ENCODE data around the gene RAVER1.

RAVER1 gene

GRCh38 chr19:10333758-10334587, 644 bp upstream of the RAVER1 start:
- no peaks in the 10 kb centered on the region for H3K9me3 Mint-ChIP-seq

DNA sequence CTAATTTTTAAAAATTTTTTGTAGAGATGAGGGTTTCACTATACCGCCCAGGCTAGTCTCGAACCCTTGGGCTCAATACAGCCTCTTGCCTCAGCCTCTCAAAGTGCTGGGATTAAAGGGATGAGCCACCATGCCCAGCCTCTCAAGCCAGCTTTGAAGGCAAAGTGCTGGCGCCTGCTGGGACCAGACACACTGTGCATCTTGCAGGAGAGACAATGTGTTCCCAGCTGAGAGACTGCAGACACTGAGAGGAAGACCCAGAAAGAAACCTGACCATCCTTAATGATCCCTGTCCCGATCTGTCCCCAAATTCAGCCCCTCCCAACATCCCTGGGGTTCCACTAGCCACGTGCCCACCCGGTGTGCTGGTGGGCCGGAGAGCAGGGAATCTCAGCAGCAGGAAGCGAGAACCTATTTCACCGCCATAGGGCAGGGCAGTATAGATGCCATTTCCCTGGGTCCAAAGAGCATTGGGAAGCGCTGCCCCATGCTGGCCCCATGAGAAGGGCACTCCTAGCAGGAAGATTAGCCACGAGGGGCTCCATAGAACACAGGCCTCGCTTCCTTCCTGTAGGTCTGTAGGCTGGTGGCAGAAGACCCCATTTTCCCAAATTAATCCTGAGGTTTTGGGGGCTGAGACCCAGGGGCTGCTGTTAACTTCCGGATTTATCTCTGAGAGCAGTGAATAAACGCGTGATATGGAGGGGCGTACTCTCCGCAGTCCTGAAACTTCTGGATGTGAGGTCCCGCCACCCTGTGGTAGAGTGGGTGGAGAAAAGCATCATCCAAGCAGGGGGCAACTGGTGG, 968 bp downstream of the RAVER1 start:
- Mint-ChIP-seq H3K36me3 (ENCODE audit: low read depth) (peaks cover 88% of the 10 kb centered on the region), H3K27ac (peak overlapping the region; percentile 99), H3K9me3 (no peaks in the 10 kb centered on the region), H3K27me3 (no peaks in the 10 kb centered on the region), H3K4me3 (peak overlapping the region; percentile 99), H3K4me1 (ENCODE audit: low read depth) (peaks cover 36% of the 10 kb centered on the region)
- DNase-seq, result no peak

More at GRCh38 chr19:10333758-10334587, 644 bp upstream of the RAVER1 start:
- Mint-ChIP-seq H3K36me3 (ENCODE audit: low read depth) (peaks cover 80% of the 10 kb centered on the region), H3K27ac (peak overlapping the region; percentile 99), H3K4me1 (ENCODE audit: low read depth) (peaks cover 45% of the 10 kb centered on the region), H3K4me3 (peak overlapping the region; percentile 99), H3K27me3 (no peaks in the 10 kb centered on the region)
- DNase-seq, result no peak

DNA sequence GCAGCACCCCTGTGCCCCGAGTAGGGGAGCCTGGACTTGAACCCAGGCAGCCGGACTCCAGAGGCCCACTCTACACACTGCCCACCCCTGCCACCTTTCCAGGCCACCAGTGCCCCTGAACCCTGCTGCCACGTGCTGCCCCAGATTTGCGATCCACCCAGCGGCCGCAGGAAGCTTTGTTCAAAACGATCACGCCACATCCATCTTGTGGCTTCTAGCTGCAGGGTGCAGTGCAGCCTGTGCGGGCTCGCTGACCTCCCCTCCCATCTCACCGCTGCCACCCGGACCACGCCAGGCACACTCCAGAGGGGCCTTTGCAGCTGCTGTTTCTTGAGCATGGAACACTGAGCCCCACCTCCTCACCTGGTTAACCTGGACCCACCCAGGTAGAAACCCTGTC, 3.8 kb downstream of the RAVER1 start:
- Mint-ChIP-seq H3K36me3 (ENCODE audit: low read depth) (peaks cover 92% of the 10 kb centered on the region), H3K9me3 (no peaks in the 10 kb centered on the region), H3K27me3 (no peaks in the 10 kb centered on the region), H3K27ac (peak overlapping the region; percentile 41), H3K4me1 (ENCODE audit: low read depth) (peaks cover 29% of the 10 kb centered on the region), H3K4me3 (no peak overlapping the region)
- DNase-seq, result no peak

DNA sequence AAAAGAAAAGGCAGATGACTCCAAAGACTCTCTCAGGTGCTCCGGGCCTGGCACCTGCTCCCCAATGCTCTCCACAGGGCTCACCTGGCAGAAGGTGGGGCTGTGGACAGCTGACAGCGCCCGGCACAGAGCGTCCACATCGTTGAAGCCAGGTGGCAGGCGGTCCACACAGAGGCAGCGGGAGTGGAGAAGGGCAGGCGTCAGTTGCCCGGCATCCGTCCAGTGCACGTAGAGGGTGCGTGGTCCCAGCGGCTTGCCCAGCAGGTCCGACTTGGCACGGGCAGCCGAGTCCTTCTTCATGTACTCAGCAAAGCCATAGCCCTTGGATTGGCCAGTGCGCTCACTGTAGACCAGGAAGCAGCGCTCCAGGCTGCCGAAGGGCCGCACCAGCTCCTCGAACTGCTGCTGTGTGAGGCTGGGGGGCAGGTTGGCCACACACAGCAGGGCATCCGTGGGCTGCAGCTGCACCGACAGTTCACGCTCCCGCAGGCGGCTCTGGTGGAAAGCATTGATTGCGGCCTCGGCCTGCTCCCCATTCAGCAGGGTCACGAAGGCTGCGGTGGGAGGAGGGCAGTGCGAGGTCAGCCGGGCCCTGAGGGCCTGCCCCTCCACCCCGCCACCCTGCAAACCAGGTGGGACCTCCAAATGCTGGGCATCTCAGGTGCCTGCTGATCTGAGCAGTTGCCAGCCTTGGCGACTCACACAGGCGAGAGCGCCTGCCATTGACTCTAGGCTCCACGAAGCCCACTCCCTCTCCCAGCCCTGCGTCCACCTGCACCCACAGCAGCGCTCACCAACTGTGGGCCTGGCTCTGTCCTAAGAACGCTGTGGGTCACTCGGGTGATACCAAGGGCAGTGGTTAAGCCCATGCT, 4.5 kb downstream of the RAVER1 start:
- Mint-ChIP-seq H3K4me1 (ENCODE audit: low read depth) (peaks cover 22% of the 10 kb centered on the region), H3K27ac (no peak overlapping the region), H3K9me3 (no peaks in the 10 kb centered on the region), H3K36me3 (ENCODE audit: low read depth) (peaks cover 92% of the 10 kb centered on the region), H3K4me3 (no peak overlapping the region), H3K27me3 (no peaks in the 10 kb centered on the region)
- DNase-seq, result no peak

DNA sequence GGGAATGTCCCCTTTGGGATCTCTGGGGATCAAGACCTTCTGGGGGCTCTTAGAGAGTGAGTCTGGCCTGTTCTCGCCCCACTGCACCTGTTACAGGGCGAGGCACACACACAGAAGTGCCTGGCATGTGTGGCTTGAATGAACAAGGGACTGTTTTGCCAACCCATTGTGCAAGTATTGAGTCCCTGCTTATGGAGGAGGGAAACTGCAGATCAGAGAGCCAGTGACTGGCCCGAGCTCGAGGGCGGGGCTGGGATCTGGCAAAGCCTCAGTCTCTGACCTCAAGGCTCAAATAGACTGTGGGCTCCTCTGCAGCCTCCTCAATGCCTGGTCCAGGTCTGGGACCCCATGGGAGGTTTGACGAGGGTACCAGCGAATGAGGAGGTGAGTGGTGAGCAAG, 5.5 kb downstream of the RAVER1 start:
- no peaks in the 10 kb centered on the region for H3K27me3 Mint-ChIP-seq
- H3K4me3 Mint-ChIP-seq, result no peak overlapping the region
- peaks cover 17% of the 10 kb centered on the region for H3K4me1 Mint-ChIP-seq (ENCODE audit: low read depth)
- H3K9me3 Mint-ChIP-seq, result no peaks in the 10 kb centered on the region
- no peak overlapping the region for H3K27ac Mint-ChIP-seq
- DNase-seq, result no peak
- H3K36me3 Mint-ChIP-seq (ENCODE audit: low read depth), result peaks cover 92% of the 10 kb centered on the region

DNA sequence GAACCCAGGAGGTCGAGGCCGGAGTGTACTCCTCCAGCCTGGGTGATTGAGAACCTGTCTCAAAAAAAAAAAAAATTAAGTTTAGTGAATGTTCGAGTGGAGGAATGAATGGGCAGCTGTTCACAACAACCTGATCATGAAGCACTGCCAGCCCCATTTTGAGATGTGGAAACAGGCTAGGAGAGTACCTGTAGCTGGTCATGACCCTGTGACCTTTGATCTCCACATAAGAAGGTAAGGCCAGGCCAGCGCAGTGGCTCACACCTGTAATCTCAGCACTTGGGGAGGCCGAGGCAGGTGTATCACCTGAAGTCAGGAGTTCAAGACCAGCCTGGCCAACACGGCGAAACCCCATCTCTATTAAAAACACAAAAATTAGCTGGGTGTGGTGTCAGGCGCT, 7.6 kb downstream of the RAVER1 start:
- H3K36me3 Mint-ChIP-seq (ENCODE audit: low read depth), result peaks cover 92% of the 10 kb centered on the region
- H3K27me3 Mint-ChIP-seq, result no peaks in the 10 kb centered on the region
- H3K9me3 Mint-ChIP-seq, result no peaks in the 10 kb centered on the region
- H3K4me1 Mint-ChIP-seq (ENCODE audit: low read depth), result peaks cover 6% of the 10 kb centered on the region
- no peak overlapping the region for H3K27ac Mint-ChIP-seq
- no peak overlapping the region for H3K4me3 Mint-ChIP-seq
- DNase-seq, result no peak

DNA sequence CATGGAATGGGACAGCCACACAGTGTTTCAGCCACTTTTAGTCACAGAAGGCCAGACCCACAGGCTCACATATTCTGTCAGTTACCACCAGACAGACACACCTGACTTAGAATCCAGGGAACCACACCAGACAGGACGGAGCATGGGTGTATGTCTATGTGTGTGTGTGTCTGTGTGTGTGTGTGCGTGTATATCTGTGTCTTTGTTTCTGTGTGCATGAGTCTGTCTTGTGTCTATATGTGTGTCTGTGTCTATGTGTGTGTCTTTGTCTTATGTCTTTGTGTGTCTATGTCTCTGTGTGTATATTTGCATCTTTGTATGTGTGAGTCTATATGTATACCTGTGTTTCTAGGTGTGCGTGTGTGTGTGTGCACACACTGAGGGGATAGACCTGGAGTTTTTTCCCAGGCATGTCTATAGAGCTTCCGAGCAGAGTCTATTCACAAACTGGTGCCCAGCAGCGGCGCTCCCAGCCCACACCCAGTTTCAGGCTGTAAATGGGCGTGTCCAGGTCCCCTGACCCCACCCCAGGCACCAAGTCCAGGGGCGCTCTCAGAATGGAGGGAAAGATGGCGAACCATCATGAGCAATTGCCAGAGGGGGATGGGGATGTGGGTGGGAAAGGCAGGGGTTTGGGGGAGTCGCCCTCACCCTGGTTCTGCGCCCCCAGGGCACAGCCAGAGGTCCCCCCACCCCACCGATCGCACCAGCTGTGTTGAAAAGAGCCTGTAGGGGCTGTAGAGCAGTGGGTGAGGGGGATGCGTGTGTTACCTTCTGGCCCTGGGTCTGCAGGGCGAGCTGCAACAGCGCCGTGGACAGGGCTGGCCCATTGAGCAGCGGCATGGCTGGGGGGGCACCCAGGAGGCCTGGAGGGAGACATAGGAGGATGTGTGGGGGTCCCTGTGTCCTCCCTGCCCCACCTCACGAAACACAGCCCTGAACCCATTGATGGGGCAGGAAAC, 11.2 kb downstream of the RAVER1 start:
- Mint-ChIP-seq H3K27ac (no peak overlapping the region), H3K27me3 (no peaks in the 10 kb centered on the region), H3K36me3 (ENCODE audit: low read depth) (peaks cover 87% of the 10 kb centered on the region), H3K9me3 (no peaks in the 10 kb centered on the region), H3K4me1 (ENCODE audit: low read depth) (no peaks in the 10 kb centered on the region), H3K4me3 (no peak overlapping the region)
- DNase-seq, result no peak

DNA sequence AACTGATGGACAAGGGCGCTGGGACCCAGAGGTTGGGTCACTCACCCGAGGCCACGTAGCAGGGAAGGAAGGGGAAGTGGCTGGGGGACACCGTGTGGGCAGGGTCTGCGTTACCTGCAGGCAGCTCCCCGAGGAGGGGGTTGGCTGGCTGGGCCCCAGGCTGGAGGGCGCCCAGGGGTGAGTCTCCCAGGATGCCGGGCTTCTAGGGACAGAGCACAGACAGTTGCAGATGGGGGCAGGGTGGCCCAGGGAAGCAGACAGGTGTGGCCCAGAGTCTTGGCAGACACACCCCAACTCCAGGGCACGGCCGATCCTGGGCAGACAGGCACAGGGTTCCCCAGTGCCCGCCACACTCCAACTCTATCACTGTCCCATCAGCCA, 11.9 kb downstream of the RAVER1 start:
- no peaks in the 10 kb centered on the region for H3K27me3 Mint-ChIP-seq
- H3K4me3 Mint-ChIP-seq, result no peak overlapping the region
- no peaks in the 10 kb centered on the region for H3K9me3 Mint-ChIP-seq
- H3K4me1 Mint-ChIP-seq (ENCODE audit: low read depth), result no peaks in the 10 kb centered on the region
- no peak overlapping the region for H3K27ac Mint-ChIP-seq
- DNase-seq, result no peak
- H3K36me3 Mint-ChIP-seq (ENCODE audit: low read depth), result peaks cover 90% of the 10 kb centered on the region

- Mint-ChIP-seq H3K36me3 (ENCODE audit: low read depth) (peaks cover 90% of the 10 kb centered on the region), H3K4me3 (no peak overlapping the region), H3K4me1 (ENCODE audit: low read depth) (peaks cover 6% of the 10 kb centered on the region), H3K27me3 (no peaks in the 10 kb centered on the region), H3K27ac (no peak overlapping the region), H3K9me3 (no peaks in the 10 kb centered on the region)
- DNase-seq, result no peak
Observed at GRCh38 chr19:10320602-10321416, 12.5 kb downstream of the RAVER1 start.

- Mint-ChIP-seq H3K36me3 (ENCODE audit: low read depth) (peaks cover 85% of the 10 kb centered on the region), H3K27ac (no peak overlapping the region), H3K9me3 (no peaks in the 10 kb centered on the region)
Observed at GRCh38 chr19:10318807-10319682, 14.3 kb downstream of the RAVER1 start.

GRCh38 chr19:10317857-10318462, 15.4 kb downstream of the RAVER1 start:
- no peak overlapping the region for H3K4me3 Mint-ChIP-seq
- H3K27ac Mint-ChIP-seq, result no peak overlapping the region
- peaks cover 18% of the 10 kb centered on the region for H3K4me1 Mint-ChIP-seq (ENCODE audit: low read depth)
- H3K27me3 Mint-ChIP-seq, result no peaks in the 10 kb centered on the region
- peaks cover 83% of the 10 kb centered on the region for H3K36me3 Mint-ChIP-seq (ENCODE audit: low read depth)
- DNase-seq, result no peak
- no peaks in the 10 kb centered on the region for H3K9me3 Mint-ChIP-seq

More at GRCh38 chr19:10318807-10319682, 14.3 kb downstream of the RAVER1 start:
- Mint-ChIP-seq H3K27me3 (no peaks in the 10 kb centered on the region), H3K4me3 (no peak overlapping the region), H3K4me1 (ENCODE audit: low read depth) (peaks cover 18% of the 10 kb centered on the region)
- no peak for DNase-seq

Measured in activated T-cell treated with anti-CD3 and anti-CD28 coated beads, Interleukin-2, amount 50 U/mL, for 24 hours (primary cell).